ENCODE measurements around the gene ADAMTSL1.
"Not testable (repeated sequence)": the region's sequence is repeated elsewhere in the genome, so short reads cannot be mapped to it uniquely, and the experiment has no call there.

Gene ADAMTSL1

GRCh38 chr9:18874990-18875389 is 401.0 kb downstream of the ADAMTSL1 start:
- DNase-seq, result not testable (repeated sequence)

- DNase-seq, result no peak
Observed at GRCh38 chr9:18877984-18878383, 404.0 kb downstream of the ADAMTSL1 start.

GRCh38 chr9:18881758-18882157 is 407.8 kb downstream of the ADAMTSL1 start:
- no peak for DNase-seq

GRCh38 chr9:18887546-18887945 is 413.6 kb downstream of the ADAMTSL1 start:
- DNase-seq, result no peak

- DNase-seq, result no peak
Observed at GRCh38 chr9:18888290-18888689, 414.3 kb downstream of the ADAMTSL1 start.

GRCh38 chr9:18889550-18889949 is 415.6 kb downstream of the ADAMTSL1 start:
- DNase-seq, result no peak

GRCh38 chr9:18890372-18890771 is 416.4 kb downstream of the ADAMTSL1 start:
- no peak for DNase-seq

GRCh38 chr9:18891946-18892670 is 418.2 kb downstream of the ADAMTSL1 start:
- no peak for DNase-seq

GRCh38 chr9:18893046-18893445 is 419.1 kb downstream of the ADAMTSL1 start:
- DNase-seq, result no peak

GRCh38 chr9:18893491-18893890 is 419.5 kb downstream of the ADAMTSL1 start:
- no peak for DNase-seq

GRCh38 chr9:18896004-18896403 is 422.1 kb downstream of the ADAMTSL1 start:
- DNase-seq, result no peak

- no peak for DNase-seq
Observed at GRCh38 chr9:18896531-18897179, 422.7 kb downstream of the ADAMTSL1 start.

GRCh38 chr9:18903450-18903849 is 429.5 kb downstream of the ADAMTSL1 start:
- DNase-seq, result no peak

- DNase-seq, result no peak
Observed at GRCh38 chr9:18905028-18905882, 431.3 kb downstream of the ADAMTSL1 start.

- DNase-seq, result no peak
Observed at GRCh38 chr9:18905883-18906629, 432.1 kb downstream of the ADAMTSL1 start.

- DNase-seq, result no peak
Observed at GRCh38 chr9:18906656-18907395, 432.9 kb downstream of the ADAMTSL1 start.

- no peak for DNase-seq
Observed at GRCh38 chr9:18907927-18908625, 434.1 kb downstream of the ADAMTSL1 start.

GRCh38 chr9:18909140-18910018 is 435.4 kb downstream of the ADAMTSL1 start:
- no peak for DNase-seq

GRCh38 chr9:18910435-18910834 is 436.5 kb downstream of the ADAMTSL1 start:
- DNase-seq, result no peak

GRCh38 chr9:18910916-18911315 is 437.0 kb downstream of the ADAMTSL1 start:
- DNase-seq, result no peak
